Activated naive CD4-positive, alpha-beta T cell (primary cell): ENCODE measurements around the gene ARID4B.
"Not testable (repeated sequence)": the region's sequence is repeated elsewhere in the genome, so short reads cannot be mapped to it uniquely, and the experiment has no call there.

Experiments
- DNase-seq, 4 experiments: peaks; one replicate each; lab custom pipeline; 2025; lab: John Stamatoyannopoulos, UW

Gene ARID4B

DNA sequence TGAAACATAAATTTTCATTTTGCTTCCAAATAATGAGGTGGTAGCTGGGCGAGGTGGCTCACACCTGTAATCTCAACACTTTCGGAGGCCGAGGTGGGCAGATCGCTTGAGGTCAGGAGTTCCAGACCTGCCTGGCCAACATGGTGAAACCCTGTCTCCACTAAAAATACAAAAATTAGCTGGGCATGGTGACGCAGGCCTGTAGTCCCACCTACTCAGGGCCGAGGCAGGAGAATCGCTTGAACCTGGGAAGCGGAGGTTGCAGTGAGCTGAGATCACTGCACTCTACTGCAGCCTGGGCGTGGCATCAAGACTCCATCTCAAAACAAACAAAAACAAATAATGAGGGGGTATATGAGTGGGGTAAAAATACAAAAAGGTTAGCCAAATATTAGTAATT is 168.0 kb downstream of the ARID4B start:
- DNase-seq, result not testable (repeated sequence)

DNA sequence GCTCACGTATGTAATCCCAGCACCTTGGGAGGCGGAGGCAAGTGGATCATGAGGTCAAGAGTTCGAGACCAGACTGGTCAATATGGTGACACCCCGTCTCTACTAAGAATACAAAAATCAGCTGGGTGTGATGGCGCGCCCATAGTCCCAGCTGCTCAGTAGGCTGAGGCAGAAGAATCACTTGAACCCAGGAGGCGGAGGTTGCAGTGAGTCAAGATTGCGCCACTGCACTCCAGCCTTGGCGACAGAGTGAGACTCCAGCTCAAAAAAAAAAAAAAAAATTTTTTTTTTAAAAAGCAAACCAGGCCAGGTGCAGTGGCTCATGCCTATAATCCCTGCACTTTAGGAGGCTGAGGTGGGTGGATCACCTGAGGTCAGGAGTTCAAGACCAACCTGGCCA is 168.7 kb downstream of the ARID4B start:
- not testable (repeated sequence) for DNase-seq

GRCh38 chr1:235158680-235159079 is 169.3 kb downstream of the ARID4B start:
- DNase-seq, result no peak

DNA sequence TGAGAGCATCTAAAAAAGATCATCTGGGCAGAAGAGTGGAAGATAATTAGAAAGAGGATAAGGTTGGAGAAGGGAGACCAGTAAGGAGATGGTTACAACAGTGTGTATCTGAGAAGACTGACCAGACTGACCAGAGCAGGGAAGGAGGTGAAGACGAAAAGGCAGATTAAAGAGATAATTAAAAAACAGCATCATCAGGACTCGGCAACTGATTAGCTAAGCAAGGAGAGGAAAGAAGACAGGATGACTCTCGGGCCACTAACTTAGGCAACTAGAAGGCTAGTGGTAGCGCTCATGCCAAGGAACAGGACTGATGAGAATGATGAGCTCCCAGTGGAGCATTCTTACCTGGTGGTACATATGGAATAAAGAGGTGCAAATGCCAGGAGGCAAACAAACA is 170.8 kb downstream of the ARID4B start:
- DNase-seq, result no peak

GRCh38 chr1:235156740-235157139 is 171.2 kb downstream of the ARID4B start:
- DNase-seq, result no peak

GRCh38 chr1:235156265-235156664 is 171.7 kb downstream of the ARID4B start:
- no peak for DNase-seq

GRCh38 chr1:235152235-235152634 is 175.7 kb downstream of the ARID4B start:
- DNase-seq, result no peak

DNA sequence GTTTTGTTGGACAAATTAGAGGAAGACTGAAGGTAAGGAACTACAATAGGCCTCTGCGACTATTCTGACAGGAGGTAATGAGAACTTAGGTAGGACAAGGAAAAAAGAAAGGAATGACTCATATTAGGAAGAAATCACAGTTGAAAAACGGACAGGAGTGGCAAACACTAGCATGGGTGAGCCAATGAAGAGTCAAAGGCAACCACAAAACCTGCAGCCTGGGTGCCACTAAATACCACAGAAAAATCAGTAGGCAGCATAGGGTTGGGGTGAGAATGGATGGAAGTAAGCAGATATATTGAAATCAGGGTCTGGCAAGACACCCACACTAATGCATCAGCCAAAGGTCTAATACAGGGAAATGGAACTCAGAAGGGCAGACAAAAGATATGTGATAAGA is 176.9 kb downstream of the ARID4B start:
- no peak for DNase-seq

DNA sequence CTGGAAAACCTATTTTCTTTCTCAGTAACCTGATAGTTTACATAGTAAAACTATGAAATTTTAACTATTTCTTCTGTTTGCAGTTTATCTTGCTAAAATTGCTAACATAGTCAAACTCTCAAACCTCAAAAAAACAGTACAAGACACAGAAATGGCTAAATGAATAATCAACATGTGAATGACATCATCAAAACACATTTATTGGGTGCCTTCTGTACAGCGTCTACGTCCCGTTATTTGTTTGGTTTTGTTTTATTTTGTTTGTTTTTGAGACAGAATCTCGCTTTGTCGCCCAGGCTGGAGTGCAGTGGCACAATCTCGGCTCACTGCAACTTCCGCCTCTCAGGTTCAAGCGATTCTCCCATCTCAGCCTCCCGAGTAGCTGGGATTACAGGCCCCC is 178.2 kb downstream of the ARID4B start:
- DNase-seq, result no peak

DNA sequence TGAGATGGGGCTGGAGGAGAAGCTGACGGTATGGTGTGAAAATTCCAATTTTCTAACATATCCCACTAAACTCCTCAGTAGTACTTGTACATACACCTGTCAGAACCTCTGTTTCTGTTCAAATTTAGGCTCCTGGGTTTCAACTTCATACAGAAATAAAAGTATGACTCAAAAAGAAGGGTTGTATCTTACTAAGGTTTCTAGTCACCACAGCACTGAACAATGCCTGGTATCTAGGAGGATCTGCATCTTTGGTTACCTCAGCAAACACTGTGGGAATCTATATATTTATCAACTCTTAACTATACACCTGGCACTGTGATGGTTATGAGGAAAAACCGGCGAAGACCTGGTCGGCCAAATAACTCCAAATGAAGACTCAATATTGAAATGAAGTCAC is 180.7 kb downstream of the ARID4B start:
- DNase-seq, result no peak

- no peak for DNase-seq
Observed at GRCh38 chr1:235145639-235146038, 182.3 kb downstream of the ARID4B start.

- DNase-seq, result no peak
Observed at GRCh38 chr1:235142991-235143390, 185.0 kb downstream of the ARID4B start.

DNA sequence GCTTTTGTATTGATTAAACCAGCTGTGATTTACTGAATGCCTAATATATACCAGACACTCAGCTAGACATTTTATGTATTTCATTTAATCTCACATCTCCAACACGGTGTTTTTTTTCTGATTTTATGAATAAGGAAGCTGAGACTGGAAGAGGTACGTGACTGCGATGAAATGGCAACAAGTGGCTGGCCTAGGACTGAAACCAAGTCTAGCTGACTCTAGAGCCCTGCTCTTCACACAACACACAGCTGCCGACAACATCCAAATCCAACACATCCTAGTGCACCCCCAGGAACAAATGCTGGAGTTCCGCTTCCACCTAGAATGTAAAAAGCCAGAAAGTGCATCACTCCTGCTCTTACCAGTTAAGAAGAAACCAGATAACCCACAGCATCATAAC is 188.7 kb downstream of the ARID4B start:
- no peak for DNase-seq

GRCh38 chr1:235138821-235139220 is 189.2 kb downstream of the ARID4B start:
- no peak for DNase-seq

GRCh38 chr1:235136111-235136510 is 191.9 kb downstream of the ARID4B start:
- DNase-seq, result no peak

DNA sequence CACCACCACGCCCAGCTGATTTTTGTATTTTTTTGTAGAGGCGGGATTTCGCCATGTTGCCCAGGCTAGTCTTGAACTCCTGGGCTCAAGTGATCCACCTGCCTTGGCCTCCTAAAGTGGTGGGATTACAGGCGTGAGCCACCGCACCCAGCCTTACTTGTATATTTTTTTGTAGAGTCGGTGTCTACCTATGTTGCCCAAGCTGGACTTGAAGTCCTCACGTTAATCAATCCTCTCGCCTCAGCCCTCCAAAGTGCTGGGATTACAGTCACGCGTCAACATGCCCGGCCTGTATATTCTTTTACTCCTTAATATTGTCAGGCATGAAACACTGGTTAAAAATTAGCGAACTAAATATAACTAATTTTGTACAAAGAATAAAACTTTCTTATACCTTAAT is 193.8 kb downstream of the ARID4B start:
- no peak for DNase-seq

DNA sequence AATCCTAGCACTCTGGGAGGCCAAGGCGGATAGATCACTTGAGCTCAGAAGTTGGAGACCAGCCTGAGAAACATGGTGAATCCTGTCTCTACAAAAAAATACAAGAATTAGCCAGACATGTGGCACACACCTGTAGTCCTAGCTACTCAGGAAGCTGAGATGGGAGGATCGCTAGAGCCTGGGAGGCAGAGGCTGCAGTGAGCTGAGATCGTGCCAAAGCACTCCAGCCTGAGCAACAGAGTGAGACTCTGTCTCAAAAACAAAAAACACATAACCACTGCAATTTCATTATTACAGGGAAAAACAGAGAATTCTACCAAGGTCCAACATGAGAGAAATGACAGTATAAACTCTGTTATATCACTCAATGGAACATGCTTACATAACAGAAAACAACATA is 194.9 kb downstream of the ARID4B start:
- no peak for DNase-seq

- no peak for DNase-seq
Observed at GRCh38 chr1:235131961-235132360, 196.0 kb downstream of the ARID4B start.

DNA sequence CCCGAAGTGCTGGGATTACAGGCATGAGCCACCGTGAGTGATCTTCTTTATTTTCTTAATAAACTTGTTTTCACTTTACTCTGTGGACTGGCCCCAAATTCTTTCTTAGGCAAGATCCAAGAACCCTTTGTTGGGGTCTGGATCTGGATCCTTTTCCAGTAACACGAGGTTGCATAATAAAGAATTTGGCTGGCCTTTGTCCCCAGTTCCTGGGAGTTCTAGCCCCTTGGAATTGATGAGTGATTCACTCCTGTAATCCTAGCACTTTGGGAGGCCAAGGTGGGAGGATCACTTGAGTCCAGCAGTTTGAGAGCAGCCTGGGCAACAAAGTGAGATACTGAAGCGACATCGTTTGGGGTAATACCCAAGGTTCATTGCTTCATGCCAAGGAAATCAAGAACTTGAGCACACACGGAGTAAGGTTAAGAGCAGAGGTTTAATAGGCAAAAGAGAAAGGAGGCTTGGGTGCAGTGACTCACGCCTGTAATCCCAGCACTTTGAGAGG is 197.2 kb downstream of the ARID4B start:
- no peak for DNase-seq

DNA sequence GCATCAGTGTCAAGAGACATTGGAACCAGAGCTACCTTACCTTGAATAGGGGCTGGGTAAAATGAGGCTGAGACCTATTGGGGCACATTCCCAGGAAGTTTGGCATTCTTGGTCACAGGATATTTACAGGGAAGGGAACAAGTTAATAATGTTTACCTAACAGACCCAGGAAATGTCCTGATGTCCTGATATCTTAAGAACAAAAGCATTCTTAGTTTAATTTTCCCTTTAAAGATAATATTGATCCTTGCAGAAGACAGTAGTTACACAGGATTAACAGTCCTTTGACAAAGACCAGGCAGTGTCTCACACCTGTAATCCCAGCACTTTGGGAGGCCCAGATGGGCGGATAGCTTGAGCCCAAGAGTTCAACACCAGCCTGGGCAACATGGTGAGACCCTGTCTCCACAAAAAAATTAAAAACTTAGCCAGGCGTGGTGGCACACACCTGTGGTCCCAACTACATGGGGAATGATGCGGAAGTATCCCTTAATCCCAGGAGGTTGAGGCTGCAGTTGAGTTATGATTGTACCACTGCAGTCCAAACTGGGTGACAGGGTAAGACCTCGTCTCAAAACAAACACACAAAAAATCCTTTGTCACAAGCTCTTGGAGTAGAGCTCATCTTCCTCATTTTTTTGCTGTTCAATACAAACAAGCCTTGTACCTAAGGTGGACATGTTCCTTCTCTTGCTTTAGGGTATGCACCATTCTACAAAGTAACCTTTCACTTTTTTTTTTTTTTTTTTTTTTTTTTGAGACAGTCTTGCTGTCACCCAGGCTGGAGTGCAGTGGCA is 198.0 kb downstream of the ARID4B start:
- DNase-seq, result no peak

GRCh38 chr1:235128456-235129328 is 199.3 kb downstream of the ARID4B start, which contains the start of gene TOMM20:
TSS of gene TOMM20 (minus strand) at chr1:235128837. CDS start at chr1:235128715, 122 bp downstream.
- DNase-seq, result peak; percentile 79 to 88 (median 82)

DNA sequence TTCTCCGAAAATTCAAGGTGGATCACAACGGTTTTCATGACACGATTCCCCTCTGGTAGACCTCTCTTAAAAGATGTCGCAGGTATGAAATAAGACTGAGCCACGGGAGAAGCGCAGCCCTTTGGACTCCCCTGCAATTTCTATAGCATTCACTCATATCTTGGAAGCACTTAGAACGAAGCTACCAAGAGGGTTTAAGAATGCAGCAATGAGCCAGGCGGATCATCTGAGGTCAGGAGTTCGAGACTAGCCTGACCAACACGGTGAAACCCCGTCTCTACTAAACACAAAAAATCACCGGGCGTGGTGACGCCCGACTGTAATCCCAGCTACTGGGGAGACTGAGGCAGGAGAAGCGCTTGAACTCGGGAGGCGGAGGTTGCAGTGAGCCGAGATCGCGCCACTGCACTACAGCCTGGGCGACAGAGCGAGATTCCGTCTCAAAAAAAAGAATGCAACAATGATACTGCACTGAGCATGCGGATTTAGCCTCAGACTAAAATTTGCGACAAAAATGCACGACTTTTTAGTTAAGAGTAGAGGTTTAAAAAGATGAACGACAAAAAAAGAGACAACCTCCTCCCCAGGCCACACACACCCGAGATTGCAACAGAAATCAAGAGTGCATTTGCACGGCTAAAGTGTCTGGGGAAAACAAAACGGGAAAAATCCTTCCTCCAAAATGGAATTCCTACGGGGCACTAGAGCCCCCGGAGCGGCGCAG is 200.1 kb downstream of the ARID4B start:
- no peak for DNase-seq
